ENCODE results near the gene NMNAT2. TPM values are rescaled to one million over a fixed set of nuclear protein-coding genes. Genes with fewer than 3 reads are reported as not detected.

Gene NMNAT2
- total and polyA plus RNA-seq, 2 donors = 1.4 to 2.4 TPM

GRCh38 chr1:183306317-183307042, 111.7 kb downstream of the NMNAT2 start:
- H3K27ac ChIP-seq (ENCODE audit: low read depth) = no peak overlapping the region
- H3K36me3 ChIP-seq (ENCODE audit: insufficient read depth) = no peaks in the 10 kb centered on the region
- H3K4me1 ChIP-seq (ENCODE audit: insufficient read depth) = peaks cover 2% of the 10 kb centered on the region
- 55% methylated on average over 5 of the region's 5 CpGs for WGBS
- no peak overlapping the region for H3K4me3 ChIP-seq (ENCODE audit: low read depth, low read length)
- DNase-seq (ENCODE audit: extremely low spot score) = no peak

- no peak for DNase-seq (ENCODE audit: extremely low spot score)
- Histone ChIP-seq H3K36me3 (ENCODE audit: insufficient read depth) (no peaks in the 10 kb centered on the region), H3K27ac (ENCODE audit: low read depth) (no peak overlapping the region), H3K4me3 (ENCODE audit: low read depth, low read length) (no peak overlapping the region), H3K4me1 (ENCODE audit: insufficient read depth) (peaks cover 2% of the 10 kb centered on the region)
- 76% methylated on average over 7 of the region's 7 CpGs for WGBS
Measured at GRCh38 chr1:183304440-183305107, 113.6 kb downstream of the NMNAT2 start.

GRCh38 chr1:183303901-183304300, 114.3 kb downstream of the NMNAT2 start:
- no peak overlapping the region for H3K27ac ChIP-seq (ENCODE audit: low read depth)
- DNase-seq (ENCODE audit: extremely low spot score) = no peak
- WGBS = 95% methylated on average over 3 of the region's 3 CpGs
- no peak overlapping the region for H3K4me3 ChIP-seq (ENCODE audit: low read depth, low read length)
- H3K36me3 ChIP-seq (ENCODE audit: insufficient read depth) = no peaks in the 10 kb centered on the region
- H3K4me1 ChIP-seq (ENCODE audit: insufficient read depth) = peaks cover 2% of the 10 kb centered on the region

- peaks cover 2% of the 10 kb centered on the region for H3K4me1 ChIP-seq (ENCODE audit: insufficient read depth)
- H3K4me3 ChIP-seq (ENCODE audit: low read depth, low read length) = no peak overlapping the region
- no peak for DNase-seq (ENCODE audit: extremely low spot score)
- no peaks in the 10 kb centered on the region for H3K36me3 ChIP-seq (ENCODE audit: insufficient read depth)
- 57% methylated on average over 4 of the region's 4 CpGs for WGBS
- no peak overlapping the region for H3K27ac ChIP-seq (ENCODE audit: low read depth)
Measured at GRCh38 chr1:183303323-183303645, 114.9 kb downstream of the NMNAT2 start.

- Histone ChIP-seq H3K36me3 (ENCODE audit: insufficient read depth) (no peaks in the 10 kb centered on the region), H3K4me3 (ENCODE audit: low read depth, low read length) (no peak overlapping the region), H3K4me1 (ENCODE audit: insufficient read depth) (peaks cover 2% of the 10 kb centered on the region), H3K27ac (ENCODE audit: low read depth) (no peak overlapping the region)
- DNase-seq (ENCODE audit: extremely low spot score) = no peak
- WGBS = 89% methylated on average over 5 of the region's 5 CpGs
Measured at GRCh38 chr1:183302452-183303322, 115.5 kb downstream of the NMNAT2 start.

- 71% methylated on average over 3 of the region's 3 CpGs for WGBS
- H3K27ac ChIP-seq (ENCODE audit: low read depth) = no peak overlapping the region
- H3K4me3 ChIP-seq (ENCODE audit: low read depth, low read length) = no peak overlapping the region
- no peaks in the 10 kb centered on the region for H3K4me1 ChIP-seq (ENCODE audit: insufficient read depth)
- H3K36me3 ChIP-seq (ENCODE audit: insufficient read depth) = no peaks in the 10 kb centered on the region
- no peak for DNase-seq (ENCODE audit: extremely low spot score)
Measured at GRCh38 chr1:183301239-183301638, 116.9 kb downstream of the NMNAT2 start.

GRCh38 chr1:183300828-183301227, 117.4 kb downstream of the NMNAT2 start:
- H3K4me1 ChIP-seq (ENCODE audit: insufficient read depth) = no peaks in the 10 kb centered on the region
- 86% methylated on average over 1 of the region's 1 CpG for WGBS
- H3K27ac ChIP-seq (ENCODE audit: low read depth) = no peak overlapping the region
- H3K4me3 ChIP-seq (ENCODE audit: low read depth, low read length) = no peak overlapping the region
- DNase-seq (ENCODE audit: extremely low spot score) = no peak
- H3K36me3 ChIP-seq (ENCODE audit: insufficient read depth) = no peaks in the 10 kb centered on the region

GRCh38 chr1:183300395-183300794, 117.8 kb downstream of the NMNAT2 start:
- H3K4me1 ChIP-seq (ENCODE audit: insufficient read depth) = no peaks in the 10 kb centered on the region
- H3K4me3 ChIP-seq (ENCODE audit: low read depth, low read length) = no peak overlapping the region
- no peak for DNase-seq (ENCODE audit: extremely low spot score)
- H3K36me3 ChIP-seq (ENCODE audit: insufficient read depth) = no peaks in the 10 kb centered on the region
- H3K27ac ChIP-seq (ENCODE audit: low read depth) = no peak overlapping the region

GRCh38 chr1:183296782-183297181, 121.4 kb downstream of the NMNAT2 start:
- no peak overlapping the region for H3K4me3 ChIP-seq (ENCODE audit: low read depth, low read length)
- no peak for DNase-seq (ENCODE audit: extremely low spot score)
- 78% methylated on average over 4 of the region's 4 CpGs for WGBS
- no peak overlapping the region for H3K27ac ChIP-seq (ENCODE audit: low read depth)
- no peaks in the 10 kb centered on the region for H3K36me3 ChIP-seq (ENCODE audit: insufficient read depth)
- no peaks in the 10 kb centered on the region for H3K4me1 ChIP-seq (ENCODE audit: insufficient read depth)

- 42% methylated on average over 5 of the region's 5 CpGs for WGBS
- Histone ChIP-seq H3K27ac (ENCODE audit: low read depth) (no peak overlapping the region), H3K4me3 (ENCODE audit: low read depth, low read length) (no peak overlapping the region), H3K36me3 (ENCODE audit: insufficient read depth) (no peaks in the 10 kb centered on the region), H3K4me1 (ENCODE audit: insufficient read depth) (peaks cover 1% of the 10 kb centered on the region)
- no peak for DNase-seq (ENCODE audit: extremely low spot score)
Measured at GRCh38 chr1:183295521-183295920, 122.7 kb downstream of the NMNAT2 start.

- no peak overlapping the region for H3K4me3 ChIP-seq (ENCODE audit: low read depth, low read length)
- no peaks in the 10 kb centered on the region for H3K36me3 ChIP-seq (ENCODE audit: insufficient read depth)
- WGBS = 95% methylated on average over 1 of the region's 1 CpG
- no peak for DNase-seq (ENCODE audit: extremely low spot score)
- H3K27ac ChIP-seq (ENCODE audit: low read depth) = no peak overlapping the region
- peaks cover 1% of the 10 kb centered on the region for H3K4me1 ChIP-seq (ENCODE audit: insufficient read depth)
Measured at GRCh38 chr1:183293876-183294275, 124.3 kb downstream of the NMNAT2 start.

GRCh38 chr1:183293241-183293640, 124.9 kb downstream of the NMNAT2 start:
- H3K4me3 ChIP-seq (ENCODE audit: low read depth, low read length) = no peak overlapping the region
- H3K27ac ChIP-seq (ENCODE audit: low read depth) = no peak overlapping the region
- peaks cover 1% of the 10 kb centered on the region for H3K4me1 ChIP-seq (ENCODE audit: insufficient read depth)
- 89% methylated on average over 9 of the region's 9 CpGs for WGBS
- no peak for DNase-seq (ENCODE audit: extremely low spot score)
- no peaks in the 10 kb centered on the region for H3K36me3 ChIP-seq (ENCODE audit: insufficient read depth)

- no peaks in the 10 kb centered on the region for H3K36me3 ChIP-seq (ENCODE audit: insufficient read depth)
- H3K4me3 ChIP-seq (ENCODE audit: low read depth, low read length) = no peak overlapping the region
- no peak overlapping the region for H3K27ac ChIP-seq (ENCODE audit: low read depth)
- no peak for DNase-seq (ENCODE audit: extremely low spot score)
- WGBS = 49% methylated on average over 11 of the region's 11 CpGs
- peaks cover 1% of the 10 kb centered on the region for H3K4me1 ChIP-seq (ENCODE audit: insufficient read depth)
Measured at GRCh38 chr1:183291802-183292514, 126.2 kb downstream of the NMNAT2 start.
